Effector CD8-positive, alpha-beta T cell (primary cell): Measurements from ENCODE around the gene PIEZO1.

Source experiments
- DNase-seq: peaks from one replicate; lab custom pipeline; 2025; lab: John Stamatoyannopoulos, UW

The PIEZO1 gene

DNA sequence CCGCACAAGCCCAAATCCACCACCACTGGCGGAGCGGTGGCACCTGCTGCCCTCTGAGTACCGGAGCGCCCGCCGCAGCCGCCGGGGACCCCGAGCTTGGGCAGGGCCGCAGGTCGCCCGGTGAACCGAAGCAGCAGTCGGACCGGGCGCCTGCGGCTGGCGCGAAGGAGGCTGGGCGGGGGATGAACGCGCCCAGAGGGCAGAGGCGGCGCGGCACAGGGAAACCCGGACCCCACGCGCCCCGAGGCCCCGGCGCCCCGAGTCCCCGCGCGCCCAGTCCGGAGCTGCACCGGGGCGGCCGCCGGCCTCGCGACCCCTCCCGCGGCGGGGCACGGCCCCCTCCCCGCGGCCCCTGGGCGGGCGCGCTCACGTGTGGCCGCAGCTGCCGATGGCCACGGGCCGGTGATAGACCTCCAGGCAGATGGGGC is 79.2 kb downstream of the PIEZO1 start:
- no peak for DNase-seq

DNA sequence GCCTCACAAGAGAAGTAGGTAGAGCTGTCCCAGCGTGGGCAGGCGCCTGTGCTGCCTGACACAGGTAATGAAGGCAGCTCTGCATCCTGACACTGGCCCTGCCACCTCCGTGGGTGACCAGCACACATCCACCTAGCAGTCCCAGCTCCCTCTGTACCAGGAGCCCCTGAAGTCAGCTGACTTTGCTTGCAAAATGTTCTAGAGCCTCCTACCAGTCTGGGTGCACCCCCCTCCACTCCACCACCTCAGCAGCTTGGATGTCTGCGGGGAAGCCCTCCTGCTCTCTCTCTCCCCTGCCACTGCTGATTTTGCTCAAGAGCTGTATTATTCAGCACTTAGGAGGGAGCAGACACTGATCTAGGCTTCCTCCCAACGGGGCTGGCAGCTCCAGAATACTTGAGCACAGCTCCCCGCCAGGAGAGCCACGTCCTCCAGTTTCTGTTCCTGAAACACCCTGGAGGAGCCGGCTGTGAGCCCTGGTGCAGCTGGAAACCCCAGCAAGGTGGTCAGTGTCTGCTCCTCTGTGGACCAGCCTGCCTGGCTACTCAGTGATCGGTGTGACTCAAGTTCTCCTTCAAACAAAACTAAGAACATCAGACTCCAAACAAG is 79.8 kb downstream of the PIEZO1 start:
- no peak for DNase-seq

DNA sequence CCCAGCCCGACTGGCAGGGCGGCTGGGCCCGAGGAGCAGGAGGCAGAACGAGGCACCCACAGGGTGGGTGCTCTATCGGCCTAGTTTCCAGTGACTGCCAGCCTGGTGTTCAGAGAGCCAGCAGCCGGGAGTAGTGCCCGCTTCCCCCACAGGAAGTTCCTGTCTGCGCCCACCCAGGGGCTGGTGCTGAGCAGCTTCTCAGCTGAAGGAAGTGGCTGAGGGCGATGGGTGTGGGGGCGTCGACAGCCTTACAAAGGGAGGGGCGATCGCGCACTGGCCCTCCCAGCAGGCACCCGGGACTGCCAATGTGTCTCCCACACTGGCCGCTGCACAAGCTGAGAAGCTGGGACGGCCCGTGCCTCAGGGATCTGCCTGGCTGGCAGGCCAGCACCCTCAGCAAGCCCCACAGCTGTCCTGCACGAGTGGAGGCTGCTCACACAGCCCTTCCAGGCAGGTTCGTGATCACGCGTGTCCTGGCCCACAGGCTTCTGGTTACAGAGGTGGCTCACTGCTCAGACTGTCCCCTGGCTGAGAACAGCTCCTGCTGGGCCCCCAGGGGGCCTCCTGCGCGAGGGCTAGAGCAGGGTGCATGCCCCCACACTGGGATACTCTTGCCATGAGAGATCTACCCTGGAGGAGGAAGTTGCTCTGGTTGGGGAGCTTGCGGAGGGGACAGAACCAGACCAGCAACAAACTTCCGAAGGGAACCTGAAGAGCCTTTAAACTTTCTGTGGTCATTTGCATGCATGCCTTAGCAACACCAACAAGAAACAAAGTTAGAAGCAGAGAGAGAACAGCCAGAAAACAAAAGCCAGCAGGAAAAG is 81.3 kb downstream of the PIEZO1 start:
- peak; percentile 53 for DNase-seq

DNA sequence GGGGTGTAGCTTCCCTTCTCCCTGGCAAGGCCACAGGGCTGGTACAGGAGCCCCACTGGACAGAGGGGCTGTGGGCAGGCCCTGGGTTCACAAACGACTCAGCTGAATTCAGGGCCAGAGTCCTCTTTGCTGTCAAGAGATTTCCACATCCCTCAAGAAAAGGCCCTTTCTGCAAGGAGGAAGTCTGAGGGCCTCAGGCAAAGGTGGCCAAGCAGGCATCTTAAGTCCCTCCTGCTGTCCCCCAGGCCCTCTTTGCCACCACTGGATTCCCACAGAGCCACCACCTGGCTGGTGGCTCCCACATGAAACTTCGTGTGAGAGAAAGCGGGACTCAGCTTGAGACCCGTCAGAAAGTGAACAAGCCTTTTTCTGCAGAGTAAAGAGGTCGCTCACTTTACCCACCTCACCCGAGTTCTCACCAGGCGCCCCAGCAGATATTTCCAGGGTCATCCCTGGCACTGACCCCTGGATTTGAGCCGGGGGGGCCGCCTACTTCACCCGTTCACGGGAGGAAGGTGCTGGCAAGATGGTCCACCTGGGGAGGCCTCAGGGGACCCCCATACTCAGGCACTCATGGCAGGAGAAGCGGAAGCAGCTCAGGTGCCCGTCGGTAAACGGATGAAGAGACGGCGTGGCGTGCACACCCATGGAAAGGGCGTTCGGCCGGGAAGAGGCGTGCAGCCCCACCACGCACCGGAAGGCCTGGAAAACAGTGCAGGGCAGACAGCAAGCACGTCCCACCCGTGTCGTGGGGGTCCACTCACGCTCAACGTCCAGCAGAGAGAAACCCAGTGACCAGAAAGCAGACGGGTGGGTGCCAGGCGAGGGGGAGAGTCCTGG is 82.4 kb downstream of the PIEZO1 start:
- DNase-seq, result no peak

DNA sequence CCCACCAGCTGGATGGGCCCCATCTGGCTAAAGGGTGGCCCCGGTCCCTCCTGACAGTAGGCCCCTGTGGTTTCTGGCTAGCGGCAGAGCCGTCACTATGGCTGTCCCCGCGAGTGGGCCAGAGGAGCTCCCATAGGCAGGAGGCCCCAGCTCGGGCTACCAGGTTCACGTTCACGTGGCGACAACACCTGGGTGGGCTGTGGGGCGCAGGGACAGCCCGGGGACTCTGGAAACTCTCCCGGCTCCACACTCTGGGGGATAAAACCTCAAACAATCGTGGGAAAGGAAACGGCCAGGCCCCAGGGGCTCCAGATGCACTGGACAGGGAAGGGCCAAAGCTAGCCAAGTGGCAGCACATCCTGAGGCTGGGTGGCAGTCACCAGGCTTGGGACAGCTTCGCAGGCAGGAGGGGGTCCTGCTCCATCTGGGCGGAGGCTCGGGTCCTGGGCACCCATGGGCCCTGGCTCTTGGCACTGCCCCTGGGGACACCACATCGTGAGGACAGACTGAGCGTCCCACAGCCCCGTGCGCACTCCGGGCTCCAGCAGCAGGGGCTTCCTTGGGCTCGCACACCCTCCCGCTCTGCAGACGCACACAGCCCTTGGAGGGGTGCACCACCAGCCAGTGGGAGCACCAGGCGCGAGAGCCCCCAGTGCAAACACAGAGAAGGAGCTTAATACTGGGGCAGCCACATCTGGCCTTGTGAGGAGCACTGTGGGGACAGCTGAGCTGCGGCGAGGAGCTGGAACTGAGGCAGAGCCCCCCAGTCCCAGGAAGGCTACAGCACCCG is 83.2 kb downstream of the PIEZO1 start:
- no peak for DNase-seq

DNA sequence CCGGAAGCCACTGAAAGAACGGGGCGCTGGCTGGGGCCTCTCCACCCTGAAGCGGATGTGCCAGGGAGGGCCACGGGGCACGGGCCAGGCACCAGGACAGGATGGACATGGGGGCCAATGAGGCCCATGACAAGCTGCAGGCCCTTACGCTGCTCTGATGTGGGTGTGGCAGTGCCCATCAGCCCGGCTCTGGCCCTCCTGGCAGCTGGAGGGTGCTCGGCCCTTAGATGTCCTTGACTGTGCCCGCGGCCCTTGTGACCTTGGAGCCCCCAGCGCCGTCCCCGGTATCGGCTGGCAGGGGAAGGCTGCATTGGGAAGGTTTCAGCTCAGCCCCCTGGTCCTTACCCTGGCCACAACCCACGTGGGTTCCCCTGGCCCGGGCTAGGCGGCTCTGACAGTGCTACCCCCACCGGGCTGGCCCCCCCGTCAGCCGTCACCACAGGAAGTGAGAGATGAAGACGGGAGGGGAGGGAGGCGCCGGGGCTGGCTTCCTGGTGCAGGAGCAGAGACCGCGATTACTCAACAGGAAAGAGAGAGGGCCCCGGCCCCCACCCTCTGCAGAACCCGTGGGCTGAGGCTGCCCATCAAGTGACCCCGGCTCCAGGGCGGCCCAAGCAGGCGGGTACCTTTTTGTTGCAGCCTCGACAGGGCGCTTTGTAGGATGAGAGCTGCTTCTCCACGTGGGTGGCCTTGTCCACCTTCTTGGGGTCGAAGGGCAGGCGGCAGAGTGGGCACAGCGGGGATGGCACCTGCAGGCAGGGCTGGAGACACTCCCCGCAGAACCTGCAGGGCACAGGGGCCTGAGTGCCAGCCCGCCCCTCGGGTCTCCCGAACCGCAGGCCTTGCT is 84.2 kb downstream of the PIEZO1 start:
- DNase-seq, result peak; percentile 85

DNA sequence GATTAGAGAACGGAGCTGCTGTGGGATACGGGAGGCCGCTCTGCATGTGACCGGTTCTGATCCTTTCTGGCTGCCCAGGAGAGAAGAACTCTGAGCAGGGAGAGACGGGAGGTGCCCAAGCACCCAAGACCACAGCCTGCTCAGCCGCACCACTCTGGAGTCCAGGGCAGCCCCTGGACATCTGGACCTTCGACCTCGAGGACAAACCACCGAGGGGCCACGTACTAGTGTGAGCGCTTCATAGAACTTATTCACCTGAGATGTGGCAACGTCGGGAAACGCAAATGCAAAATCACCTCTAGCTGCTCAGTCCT is 84.7 kb downstream of the PIEZO1 start:
- no peak for DNase-seq

- no peak for DNase-seq
Measured at GRCh38 chr16:88699180-88699579, 85.8 kb downstream of the PIEZO1 start.

DNA sequence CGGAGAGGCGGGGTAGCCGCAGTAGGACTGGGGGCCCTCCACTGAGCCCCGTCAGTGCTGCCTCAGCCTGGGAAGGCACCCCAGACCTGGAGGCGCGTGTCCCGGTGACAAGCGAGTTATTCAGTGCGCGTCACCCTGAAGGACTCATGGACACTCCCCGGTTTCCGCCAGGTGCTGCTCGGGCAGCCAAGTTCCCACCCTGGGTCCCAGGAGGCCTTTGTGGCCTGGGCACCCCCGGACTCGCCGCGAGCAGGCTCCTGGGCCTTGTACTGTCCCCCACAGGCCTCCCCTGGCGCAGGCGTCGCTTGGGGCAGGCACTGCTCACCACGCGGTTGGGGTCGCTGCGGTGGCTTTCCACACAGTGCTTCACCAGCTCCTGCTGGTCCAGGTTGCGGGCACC is 86.4 kb downstream of the PIEZO1 start:
- DNase-seq, result no peak

DNA sequence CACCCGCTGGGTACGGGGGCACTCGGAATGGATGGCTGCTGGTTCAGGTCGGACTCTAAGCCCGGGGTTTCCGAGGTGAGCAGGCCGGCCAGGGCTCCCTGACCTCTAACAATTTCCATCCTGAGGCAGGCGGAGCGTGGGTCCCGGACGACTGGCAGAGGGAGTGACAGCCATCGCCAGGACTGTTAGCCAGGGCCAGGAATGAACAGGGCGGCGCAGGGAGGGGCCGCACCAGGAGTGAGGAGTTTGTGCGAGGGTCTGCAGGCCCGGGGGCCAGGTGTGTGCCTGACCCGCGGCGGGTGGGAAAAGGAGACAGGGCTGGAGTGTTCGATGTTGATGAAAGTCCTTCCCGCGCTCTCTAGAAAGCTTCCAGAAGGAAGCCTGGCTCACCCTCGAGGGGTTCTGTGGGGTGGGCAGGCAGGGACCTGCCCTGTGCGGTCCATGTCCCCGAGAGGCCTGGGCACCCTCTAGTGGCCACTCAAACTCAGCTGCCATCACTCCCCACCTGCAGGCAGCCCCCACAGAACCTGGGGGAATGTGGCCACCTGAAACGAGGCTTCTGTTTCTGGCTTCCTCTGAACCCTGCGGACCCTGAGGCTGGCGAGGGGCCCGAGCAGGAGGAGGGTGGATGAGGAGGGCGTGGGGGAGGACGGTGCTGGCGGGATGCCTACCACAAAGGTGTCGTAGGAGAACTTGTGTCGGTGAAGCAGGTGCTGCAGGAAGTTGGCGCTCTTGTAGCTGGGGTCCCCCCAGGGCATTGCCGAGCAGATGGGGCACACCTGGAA is 87.0 kb downstream of the PIEZO1 start:
- no peak for DNase-seq

DNA sequence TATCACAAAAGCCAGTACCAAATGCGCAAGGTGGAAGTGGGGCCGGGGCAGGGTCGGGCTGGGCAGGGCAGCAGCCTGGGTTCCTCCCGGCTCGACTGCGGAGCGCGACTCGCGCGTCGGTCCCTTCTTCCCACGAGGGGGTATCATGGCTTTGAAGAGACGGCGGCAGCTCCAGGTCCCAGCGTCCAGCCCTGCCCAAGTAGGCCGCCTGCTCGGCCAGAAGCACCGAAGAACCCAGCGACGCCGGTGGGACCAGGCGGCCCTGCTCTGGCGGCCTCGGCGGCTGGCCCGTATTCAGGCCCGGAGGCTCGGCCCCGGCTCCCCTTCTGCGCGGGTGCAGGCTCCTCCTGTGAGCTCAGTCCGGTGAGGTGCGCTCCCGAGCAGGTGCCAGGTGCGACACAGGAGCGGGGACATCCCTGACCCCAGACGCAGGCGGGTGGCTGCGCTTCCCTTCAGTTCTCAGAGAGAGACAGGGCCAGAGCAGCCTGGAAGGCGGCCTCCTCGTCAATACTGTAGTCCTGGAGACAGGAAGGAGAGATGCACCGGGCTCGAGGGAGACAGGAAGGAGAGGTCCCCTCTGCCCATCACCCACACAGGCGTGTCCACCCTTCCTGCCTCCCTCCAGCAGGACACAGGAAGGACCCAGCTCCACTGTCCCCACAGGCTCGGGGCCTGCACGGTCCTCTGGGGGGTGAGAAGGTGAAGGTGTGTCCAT is 87.7 kb downstream of the PIEZO1 start:
- no peak for DNase-seq

- DNase-seq, result no peak
Measured at GRCh38 chr16:88696441-88696840, 88.6 kb downstream of the PIEZO1 start.

DNA sequence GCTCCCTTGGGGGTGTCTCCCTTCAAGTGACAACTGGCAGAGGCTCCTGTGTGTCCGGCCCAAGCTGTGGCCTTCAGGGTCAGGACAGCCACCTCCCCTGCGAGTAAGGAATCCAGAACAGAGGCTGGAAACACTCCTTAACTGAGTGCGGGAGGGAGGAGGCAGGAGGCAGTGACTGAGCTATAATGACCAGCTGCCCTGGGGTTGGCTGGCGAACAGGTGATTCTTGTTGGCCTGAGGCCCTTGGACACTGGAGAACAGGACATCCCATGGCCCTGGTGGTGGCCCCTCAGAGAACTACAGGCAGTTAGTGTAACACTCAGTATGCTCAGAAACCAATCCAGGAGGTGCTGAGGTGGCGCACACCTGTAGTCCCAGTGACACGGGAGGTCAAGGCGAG is 89.3 kb downstream of the PIEZO1 start:
- DNase-seq, result no peak

DNA sequence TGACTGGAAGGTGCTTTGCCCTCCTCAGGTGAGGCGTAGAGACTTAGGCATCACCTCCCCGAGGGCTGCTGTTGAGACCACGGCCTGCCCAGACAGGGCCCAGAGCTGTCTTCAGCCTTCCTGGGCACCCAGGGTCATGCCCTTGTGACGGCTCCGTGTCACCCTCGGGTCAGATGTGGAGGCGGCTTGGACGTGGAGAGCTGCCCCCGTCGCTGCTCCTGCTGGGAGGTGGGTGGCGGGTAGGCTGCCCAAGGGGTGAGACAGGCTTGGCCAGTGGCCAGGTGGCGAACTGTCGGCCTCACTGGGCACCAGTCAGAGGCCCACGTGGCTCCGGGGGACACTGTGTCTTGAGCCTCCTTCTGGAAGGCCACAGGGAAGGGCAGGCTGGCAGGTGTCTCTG is 89.8 kb downstream of the PIEZO1 start:
- DNase-seq, result no peak

DNA sequence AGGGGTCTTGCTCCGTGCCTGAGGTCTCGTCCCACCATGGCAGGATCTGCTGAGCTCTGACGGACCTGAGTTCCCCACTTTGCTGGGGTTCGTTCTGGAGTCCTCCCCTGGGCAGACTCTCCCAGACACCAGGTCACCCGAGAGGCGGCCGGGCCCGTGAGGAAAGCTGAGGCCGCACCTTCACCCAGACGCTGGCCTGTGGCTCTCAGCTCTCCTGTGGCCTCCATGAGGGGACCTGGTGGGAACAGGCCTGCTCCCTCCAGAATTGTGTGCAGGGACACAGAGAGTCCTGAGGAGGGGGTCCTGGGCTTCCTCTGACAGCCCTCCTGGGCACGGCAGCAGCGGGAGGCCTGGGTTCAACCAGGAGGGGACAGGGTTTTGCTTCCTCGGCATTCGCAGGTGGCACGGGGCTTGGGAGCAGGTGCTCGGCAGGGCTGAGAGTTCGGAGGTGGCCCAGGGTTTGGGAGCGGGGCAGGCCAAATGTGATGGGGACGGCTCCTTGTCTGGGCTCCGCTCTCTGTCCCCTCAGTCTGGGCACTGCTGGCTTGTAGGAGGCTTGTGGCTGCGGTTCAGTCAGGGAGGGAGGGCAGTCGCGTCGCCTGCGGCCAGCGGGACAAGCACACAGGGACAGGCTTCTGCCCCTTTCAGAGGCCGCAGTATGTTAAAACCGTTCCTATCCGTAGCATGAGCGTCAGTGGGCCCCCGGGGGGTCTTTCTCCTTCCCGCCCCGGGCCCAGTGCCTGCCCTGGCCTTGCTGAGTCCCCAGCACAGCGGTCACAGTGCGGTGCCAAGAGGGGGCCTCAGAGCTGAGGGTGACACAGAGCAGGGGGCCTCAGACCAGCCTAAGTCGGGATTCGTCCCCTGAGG is 90.6 kb downstream of the PIEZO1 start:
- DNase-seq, result no peak

DNA sequence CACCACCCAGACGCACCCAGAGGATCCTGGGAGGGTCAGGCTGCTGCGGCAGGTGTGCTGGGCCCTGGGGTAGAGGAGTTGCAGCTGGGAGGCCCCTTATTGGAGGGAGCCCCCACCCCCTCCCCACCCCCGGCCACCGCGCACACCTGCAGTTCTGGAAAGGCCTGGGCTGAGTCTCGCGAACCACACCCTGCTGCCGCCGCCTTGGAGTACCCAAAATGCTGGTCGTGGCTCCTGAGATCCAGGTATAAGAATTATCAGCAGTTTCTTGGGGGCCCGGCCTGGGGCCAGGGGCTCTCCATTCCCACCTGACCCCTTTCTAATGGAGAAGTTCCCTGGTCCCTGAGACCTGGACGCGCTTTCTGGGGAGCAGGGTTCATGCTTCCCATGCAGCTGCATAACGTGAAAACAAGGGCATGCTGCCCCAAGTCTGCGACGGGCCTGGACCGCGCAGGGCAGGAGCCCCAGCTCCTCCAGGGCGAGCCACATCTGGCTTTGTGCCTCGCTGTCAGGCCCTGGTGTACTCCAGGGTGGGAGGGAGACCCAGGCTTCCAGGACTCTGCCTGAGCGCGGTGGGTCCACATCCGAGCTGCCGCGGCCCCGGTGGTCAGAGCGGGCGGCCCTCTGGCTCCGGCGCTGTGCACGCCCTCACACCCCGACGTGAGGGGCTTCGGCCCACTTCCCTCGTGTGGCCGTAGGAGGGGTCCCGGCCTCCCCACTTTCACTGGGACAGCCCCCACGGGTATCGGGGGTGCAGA is 91.4 kb downstream of the PIEZO1 start:
- no peak for DNase-seq

- DNase-seq, result no peak
Measured at GRCh38 chr16:88692861-88693260, 92.2 kb downstream of the PIEZO1 start.
